Measurements from ENCODE around the gene GALNT14.

GRCh38 chr2:31141443-31142085 lies 3.3 kb upstream of the GALNT14 start:
- no peak for TF ChIP-seq POLR2A (IDR thresholded peaks at IDR 0.05; ENCODE audit: insufficient read depth in 1 of 2, low read depth in 2 of 2, low read length in 2 of 2)
- no peak for TF ChIP-seq TCF7L2 (IDR thresholded peaks at IDR 0.05; ENCODE audit: low read depth, low read length)
- no peak for TF ChIP-seq SNRNP70 (IDR thresholded peaks at IDR 0.05; ENCODE audit: low read depth, low read length)
- no peak for TF ChIP-seq ZNF552 (CRISPR knock-in tag; IDR thresholded peaks at IDR 0.05; ENCODE audit: borderline replicate concordance)
- no peak for TF ChIP-seq ATF7 (IDR thresholded peaks at IDR 0.05)
- TF ChIP-seq ATF7 (CRISPR knock-in tag; IDR thresholded peaks at IDR 0.05), result no peak
- TF ChIP-seq, protein P1, sequence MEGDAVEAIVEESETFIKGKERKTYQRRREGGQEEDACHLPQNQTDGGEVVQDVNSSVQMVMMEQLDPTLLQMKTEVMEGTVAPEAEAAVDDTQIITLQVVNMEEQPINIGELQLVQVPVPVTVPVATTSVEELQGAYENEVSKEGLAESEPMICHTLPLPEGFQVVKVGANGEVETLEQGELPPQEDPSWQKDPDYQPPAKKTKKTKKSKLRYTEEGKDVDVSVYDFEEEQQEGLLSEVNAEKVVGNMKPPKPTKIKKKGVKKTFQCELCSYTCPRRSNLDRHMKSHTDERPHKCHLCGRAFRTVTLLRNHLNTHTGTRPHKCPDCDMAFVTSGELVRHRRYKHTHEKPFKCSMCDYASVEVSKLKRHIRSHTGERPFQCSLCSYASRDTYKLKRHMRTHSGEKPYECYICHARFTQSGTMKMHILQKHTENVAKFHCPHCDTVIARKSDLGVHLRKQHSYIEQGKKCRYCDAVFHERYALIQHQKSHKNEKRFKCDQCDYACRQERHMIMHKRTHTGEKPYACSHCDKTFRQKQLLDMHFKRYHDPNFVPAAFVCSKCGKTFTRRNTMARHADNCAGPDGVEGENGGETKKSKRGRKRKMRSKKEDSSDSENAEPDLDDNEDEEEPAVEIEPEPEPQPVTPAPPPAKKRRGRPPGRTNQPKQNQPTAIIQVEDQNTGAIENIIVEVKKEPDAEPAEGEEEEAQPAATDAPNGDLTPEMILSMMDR (CRISPR knock-in tag; IDR thresholded peaks at IDR 0.05), result no peak
- TF ChIP-seq, protein P2, sequence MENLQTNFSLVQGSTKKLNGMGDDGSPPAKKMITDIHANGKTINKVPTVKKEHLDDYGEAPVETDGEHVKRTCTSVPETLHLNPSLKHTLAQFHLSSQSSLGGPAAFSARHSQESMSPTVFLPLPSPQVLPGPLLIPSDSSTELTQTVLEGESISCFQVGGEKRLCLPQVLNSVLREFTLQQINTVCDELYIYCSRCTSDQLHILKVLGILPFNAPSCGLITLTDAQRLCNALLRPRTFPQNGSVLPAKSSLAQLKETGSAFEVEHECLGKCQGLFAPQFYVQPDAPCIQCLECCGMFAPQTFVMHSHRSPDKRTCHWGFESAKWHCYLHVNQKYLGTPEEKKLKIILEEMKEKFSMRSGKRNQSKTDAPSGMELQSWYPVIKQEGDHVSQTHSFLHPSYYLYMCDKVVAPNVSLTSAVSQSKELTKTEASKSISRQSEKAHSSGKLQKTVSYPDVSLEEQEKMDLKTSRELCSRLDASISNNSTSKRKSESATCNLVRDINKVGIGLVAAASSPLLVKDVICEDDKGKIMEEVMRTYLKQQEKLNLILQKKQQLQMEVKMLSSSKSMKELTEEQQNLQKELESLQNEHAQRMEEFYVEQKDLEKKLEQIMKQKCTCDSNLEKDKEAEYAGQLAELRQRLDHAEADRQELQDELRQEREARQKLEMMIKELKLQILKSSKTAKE (CRISPR knock-in tag; IDR thresholded peaks at IDR 0.05; ENCODE audit: borderline replicate concordance), result no peak
- TF ChIP-seq HIVEP1 (CRISPR knock-in tag; IDR thresholded peaks at IDR 0.05), result no peak
